NCI-H1417 treated with DMSO at 0.1 percent for 48 hours (cell line): ENCODE results near the gene PCSK5.

Source experiments
- DNase-seq: peaks from one replicate; lab custom pipeline; 2025; lab: John Stamatoyannopoulos, UW

The PCSK5 gene

GRCh38 chr9:75921391-75922127 is 31.1 kb downstream of the PCSK5 start:
- DNase-seq = no peak

DNA sequence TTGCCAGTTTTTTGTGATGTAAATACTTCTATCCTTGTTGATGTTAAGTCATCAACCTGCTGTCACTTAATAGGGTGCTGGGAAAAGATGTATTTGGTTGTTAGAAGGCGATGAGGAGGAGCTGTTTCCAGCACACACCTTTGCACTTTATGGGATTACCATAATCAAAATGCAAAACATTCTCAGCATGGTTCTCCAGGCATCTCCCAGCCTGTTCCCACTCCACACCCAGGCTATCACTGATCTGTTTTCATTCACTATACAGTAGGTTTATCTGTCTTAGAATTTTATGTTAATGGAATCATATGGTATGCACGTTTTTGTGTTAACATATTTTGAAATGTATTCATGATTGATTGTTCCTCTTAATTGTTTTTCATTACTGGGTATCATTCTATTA is 35.9 kb downstream of the PCSK5 start:
- DNase-seq = no peak

- no peak for DNase-seq
Observed at GRCh38 chr9:75927356-75927755, 36.9 kb downstream of the PCSK5 start.

DNA sequence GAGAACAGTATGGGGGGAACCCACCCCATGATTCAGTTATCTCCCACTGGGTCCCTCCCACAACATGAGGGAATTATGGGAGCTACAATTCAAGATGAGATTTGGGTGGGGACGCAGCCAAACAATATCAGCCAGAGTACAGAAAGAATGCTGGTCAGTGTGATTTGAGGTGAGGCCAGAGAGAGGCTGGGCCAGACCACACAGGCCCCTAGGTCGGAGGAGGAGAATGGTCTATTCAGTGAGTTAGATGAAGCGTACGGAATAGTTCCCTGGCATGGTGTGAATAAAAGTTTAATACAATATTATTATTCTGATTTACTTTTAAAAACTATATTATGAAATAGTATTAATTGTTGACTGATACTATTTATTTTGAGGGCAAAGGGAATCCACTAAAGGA is 39.7 kb downstream of the PCSK5 start:
- DNase-seq = no peak

DNA sequence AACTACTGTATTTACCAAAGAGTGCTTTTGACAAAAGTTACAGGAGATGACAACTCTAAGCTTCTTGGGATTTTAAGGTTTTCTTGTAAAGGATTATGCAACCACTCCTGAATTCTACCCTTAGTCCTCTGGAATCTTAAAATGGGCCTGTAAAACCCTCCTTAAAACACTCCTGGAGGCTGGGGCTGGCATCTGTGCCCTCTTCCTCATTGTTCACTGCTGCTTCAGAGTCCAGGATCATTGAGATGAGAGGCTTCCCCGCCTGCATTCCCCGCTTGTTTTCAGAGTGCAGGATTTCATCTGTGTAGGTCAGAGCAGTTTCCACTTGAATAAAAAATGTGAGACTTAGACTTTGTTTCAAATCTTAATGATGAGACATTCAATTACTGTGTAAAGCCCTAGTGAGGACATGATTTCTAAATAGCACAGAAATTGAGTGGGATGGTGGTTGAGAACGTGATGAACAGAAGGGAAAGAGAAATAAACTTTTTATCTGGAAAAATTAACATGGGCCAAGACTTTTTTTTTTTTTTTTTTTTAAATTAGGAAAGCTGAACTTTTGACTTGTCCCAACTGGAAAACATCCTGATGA is 40.4 kb downstream of the PCSK5 start:
- no peak for DNase-seq

GRCh38 chr9:75933982-75934381 is 43.5 kb downstream of the PCSK5 start:
- DNase-seq = no peak

DNA sequence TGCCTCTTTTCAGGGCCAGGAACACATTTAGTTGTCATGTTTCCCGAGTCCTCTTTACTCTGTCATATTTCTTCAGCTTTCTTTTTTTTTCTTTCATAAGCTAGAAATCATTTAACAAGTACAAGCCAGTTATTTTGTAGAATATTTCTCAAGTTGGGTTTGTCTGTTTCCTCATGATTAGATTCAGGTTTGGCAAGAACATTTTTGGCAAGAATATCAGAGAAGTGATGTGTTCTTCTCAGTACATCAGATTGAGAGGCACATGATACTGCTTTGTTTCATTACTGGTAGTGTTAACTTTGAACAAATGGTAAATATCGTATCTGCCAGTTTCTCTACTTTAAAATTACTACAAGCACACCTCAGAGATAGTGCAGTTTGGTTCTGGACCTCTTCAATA is 45.1 kb downstream of the PCSK5 start:
- no peak for DNase-seq

GRCh38 chr9:75937521-75938258 is 47.2 kb downstream of the PCSK5 start:
- DNase-seq = no peak

- DNase-seq = no peak
Observed at GRCh38 chr9:75938946-75939345, 48.5 kb downstream of the PCSK5 start.

- DNase-seq = no peak
Observed at GRCh38 chr9:75939536-75940111, 49.2 kb downstream of the PCSK5 start.

DNA sequence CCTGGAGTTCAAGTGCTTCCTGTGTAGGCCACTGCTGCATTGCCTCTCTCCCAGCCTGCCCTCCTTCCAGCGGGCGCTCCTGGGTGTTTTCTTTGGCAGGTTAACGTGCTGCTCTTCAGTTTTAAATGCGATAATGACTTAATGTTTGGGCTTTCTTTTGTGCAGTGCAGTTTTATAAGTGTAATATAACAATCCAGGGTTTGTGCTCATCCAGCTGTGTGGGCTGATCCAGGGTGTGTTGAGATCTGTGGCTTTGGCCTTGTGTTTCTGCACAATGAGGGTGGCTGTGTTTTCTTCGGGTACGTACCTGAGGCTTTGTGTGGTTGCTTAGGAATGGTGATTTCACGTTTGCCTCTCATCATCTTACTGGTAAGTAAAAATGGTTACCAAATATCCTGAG is 50.6 kb downstream of the PCSK5 start:
- DNase-seq = no peak

GRCh38 chr9:75941577-75942311 is 51.3 kb downstream of the PCSK5 start:
- DNase-seq = no peak

- no peak for DNase-seq
Observed at GRCh38 chr9:75946766-75947165, 56.3 kb downstream of the PCSK5 start.

DNA sequence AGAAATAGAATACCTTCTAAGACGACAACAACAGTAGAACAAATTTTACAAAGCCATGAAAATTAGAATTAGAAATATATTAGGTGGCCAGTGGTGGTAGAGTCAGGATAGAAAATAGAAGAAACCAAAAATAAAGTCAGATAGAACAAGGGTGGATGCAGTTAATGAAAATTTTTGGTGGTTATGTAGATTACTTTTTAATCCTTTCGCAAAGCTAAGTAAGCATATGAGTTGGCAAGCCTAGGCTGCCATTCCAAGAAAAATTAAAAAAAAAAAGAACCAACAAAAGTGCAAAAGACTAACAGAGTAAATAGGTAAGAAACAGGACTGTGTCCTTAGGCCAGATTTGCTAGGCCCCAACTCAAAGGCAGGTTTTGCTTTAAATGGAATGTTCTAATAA is 56.8 kb downstream of the PCSK5 start:
- no peak for DNase-seq

DNA sequence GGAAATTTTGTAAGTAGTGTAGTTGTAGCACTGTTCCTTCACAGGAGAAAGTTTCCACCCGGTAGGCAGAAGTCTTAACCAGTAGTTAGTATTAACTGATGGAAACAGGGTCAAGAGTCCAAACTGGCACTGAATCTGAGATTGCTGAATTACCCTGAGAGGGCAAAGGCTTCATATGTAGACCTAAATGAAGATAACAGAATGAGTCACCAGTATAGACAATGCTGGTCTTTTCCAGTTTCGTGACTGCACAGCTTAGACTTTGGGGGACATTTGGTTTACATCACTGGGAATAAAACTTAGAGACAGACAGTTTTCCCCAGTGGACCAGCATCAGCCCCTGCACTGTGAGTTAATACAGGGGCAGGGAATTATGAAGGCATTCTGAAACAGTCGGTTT is 60.5 kb downstream of the PCSK5 start:
- no peak for DNase-seq

DNA sequence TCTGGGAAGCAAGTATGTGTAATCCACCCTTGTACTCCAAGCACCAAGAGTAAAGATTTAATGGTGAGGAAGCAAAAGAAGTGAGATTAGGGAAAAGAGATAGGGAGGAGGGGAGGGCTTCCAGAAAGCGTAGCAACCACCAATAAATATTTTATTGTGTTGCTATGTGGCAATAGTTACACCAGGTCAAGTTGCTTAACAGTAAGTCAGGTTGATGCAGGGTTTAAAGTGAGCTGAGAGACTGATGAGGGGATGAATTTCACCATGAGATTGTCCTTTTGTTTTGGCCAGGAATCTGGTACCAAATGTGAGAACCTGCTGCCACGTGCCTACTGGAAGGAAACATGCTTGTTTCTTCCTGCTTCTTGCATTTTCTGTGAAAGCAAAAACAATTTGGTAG is 62.7 kb downstream of the PCSK5 start:
- no peak for DNase-seq

GRCh38 chr9:75956161-75956560 is 65.7 kb downstream of the PCSK5 start:
- DNase-seq = no peak

DNA sequence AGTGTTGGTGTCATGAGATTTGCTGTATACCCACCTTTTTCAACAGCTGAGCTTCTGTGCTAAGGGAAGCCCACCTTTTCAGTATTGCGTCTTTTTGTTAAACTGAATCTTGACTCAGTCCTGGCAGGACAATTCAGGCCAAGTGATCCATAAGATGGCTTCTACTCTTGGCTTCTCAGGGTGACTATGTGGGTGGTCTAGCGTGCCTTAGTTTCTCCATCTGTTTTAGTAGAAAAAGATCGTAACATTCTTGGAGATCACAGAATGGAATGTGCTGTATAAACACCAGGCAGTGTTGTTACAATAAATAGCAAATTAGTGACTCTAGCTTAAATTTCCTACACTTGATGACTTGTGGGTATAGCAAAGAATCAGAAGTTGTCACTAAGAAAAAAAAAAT is 66.6 kb downstream of the PCSK5 start:
- no peak for DNase-seq

- no peak for DNase-seq
Observed at GRCh38 chr9:75958226-75958625, 67.8 kb downstream of the PCSK5 start.

- no peak for DNase-seq
Observed at GRCh38 chr9:75960551-75960950, 70.1 kb downstream of the PCSK5 start.

- no peak for DNase-seq
Observed at GRCh38 chr9:75962013-75962661, 71.7 kb downstream of the PCSK5 start.

DNA sequence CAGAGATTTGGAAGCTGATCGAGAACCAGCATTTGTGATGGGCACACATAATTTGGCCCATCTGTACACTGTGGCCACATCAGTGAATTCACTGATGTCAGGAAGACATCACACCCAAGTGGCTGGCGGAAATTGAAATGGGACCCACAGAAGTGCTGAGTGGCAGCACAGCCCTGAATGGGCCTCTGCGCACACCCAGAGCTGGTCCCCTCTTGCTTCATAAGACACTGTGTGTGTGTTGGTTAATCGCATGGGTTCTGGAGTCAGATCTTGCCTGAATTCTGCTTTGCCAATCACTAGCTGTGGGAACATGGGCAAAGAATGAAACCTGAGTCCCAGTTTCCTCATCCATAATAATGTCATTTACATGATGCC is 72.2 kb downstream of the PCSK5 start:
- DNase-seq = no peak
